Endometrial microvascular endothelial cells (primary cell): ENCODE measurements around the gene EGF. TPM values are rescaled to one million over a fixed set of nuclear protein-coding genes. Genes with fewer than 3 reads are reported as not detected.
"Not testable (repeated sequence)": the region's sequence is repeated elsewhere in the genome, so short reads cannot be mapped to it uniquely, and the experiment has no call there.

Experiments used
- in situ Hi-C: cut with HindIII; loops from 2 replicates; pipeline ENCODE4 v1.10.0; 2017; ENCODE audit warnings: low sequenced_read_pairs, low pct_unique_long_range_greater_than_20kb; ENCODE audit errors: inconsistent ontology term
- total RNA-seq: library from RNA; depleted of rRNA; stranded (reverse); fragments of >200 nt; gene quantifications from one replicate; pipeline ENCODE4 v1.2.3, GENCODE V29; 2015; ENCODE audit errors: inconsistent ontology term

The EGF gene
- total RNA-seq, 1 donor from 2014 or later: not detected

DNA sequence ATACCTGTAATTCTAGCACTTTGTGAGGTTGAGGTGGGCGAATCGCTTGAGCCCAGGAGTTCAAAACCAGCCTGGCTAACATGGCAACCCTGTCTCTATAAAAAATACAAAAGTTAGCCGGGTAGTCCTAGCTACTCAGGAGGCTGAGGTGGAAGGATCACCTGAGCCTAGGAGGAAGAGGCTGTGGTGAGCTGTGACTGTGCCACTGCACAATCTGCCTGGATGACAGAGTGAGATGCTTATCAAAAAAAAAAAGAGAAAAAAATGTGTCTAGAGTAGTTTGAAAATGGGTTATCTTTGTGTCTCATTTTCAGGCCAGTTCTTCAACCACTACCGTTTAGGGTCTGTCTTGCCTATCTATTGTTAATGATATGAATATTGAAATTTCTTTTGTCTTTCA is 98.1 kb downstream of the EGF start:
- in situ Hi-C loops: no loop called here

DNA sequence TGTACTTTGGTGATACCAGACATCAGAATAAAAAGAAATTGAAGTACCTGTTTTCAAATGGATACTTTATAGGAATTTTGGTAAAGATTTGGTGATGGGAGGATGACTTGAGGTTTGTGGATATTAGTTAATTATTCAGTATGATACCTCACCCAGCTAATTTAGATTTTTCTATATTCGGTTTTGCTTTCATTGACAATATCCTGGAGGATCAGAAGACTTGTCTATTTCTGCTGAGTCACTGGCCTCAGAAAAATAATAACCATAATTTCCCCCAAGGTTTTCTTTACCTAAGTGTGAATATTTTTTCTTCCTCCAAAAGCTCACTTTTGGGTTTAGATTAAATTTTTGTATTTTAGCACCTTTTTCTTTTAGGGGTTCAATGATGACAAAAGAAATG is 100.2 kb downstream of the EGF start:
- in situ Hi-C loops: no loop called here

DNA sequence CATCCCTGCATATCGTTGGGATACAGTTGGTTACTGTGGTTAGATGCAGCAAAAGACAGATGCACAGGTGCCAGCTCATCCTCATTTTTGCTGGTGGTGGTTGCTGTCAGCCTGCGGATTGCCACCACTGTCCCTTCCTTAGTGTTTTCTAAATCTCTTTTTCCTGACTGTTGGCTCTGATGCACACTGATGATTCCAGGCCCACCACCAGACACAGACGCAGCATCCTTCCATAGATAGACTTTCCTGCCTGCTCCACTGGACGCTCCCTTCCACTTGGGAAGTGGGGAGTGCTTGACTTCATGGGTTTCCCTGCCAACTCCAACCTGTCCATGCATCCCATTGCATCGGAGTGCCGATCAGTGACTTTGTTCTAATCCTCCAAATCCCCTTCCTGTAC is 101.5 kb downstream of the EGF start:
- in situ Hi-C loops: no loop called here

DNA sequence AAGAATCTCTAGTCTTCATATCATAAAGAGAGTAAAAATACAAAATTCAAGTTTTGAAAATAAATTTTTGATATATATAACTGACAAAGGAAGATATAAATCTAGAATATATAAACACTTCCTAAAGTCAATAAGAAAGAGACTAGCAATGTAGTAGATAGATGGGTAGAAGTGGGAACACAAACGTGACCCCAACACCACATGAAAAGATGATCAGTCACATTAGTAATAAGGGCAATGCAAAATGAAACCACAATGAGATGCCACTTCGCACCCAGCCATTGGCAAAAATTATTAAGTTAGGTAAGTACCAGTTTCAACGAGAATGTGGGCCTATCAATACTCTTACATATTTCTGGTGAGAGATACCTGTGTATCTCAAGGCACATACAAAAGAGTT is 106.5 kb downstream of the EGF start:
- in situ Hi-C loops: no loop called here

DNA sequence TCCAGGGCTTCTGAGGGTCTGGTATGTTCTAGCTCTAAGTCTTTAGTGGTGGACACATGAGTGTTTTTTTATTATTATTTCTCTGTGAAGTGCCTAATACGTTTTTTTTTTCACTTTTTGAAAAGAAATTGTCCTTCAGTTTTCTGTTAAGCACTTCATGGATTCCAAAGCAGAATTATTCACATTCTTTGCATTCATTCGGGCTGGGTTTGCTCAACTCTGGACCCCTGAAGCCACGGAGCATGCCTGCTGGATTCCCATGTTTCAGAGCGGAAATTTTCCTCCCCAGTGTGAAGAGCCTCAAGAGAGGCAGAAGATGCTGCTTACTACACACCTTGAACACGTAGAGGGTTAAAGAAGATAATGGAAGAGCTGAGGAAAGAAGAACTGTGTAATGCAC is 107.5 kb downstream of the EGF start:
- in situ Hi-C loops: no loop called here

DNA sequence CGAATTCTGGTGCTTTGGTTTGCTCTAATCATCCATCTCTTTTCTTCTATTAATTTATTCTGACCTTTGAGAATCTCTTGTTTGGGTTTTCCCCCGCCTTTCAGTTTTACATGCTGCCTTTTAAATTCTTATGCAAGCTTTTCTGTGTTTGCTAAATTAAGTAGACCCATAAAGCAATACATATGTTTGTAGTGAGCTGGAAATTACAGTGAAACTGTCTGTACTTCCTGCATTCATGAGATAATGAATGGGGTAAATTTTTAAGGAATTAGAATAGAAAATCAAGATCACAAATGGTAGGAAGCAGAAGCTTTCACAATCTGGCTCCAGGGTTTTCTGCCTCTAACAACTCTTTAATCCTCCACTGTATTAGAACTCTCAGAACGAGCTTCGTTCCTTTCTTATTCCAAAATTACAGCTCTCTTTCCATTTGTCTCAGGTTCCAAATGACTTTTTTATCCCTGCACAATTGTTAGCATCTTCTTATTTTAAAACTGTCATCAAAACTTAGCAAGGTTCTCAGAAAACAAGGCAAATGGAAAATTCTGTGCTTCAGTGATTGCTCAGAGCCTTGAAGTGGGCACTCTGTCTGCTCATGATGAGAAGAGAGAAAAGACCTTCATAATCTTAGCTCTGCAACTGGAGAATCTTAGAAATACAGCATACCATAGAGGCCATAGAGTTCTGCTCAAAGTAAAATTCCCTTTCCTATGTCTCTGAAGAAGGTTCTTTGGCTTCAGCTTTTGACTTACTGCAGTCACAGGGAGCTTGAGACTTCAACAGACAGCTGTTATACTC is 108.2 kb downstream of the EGF start:
- in situ Hi-C loops: no loop called here

DNA sequence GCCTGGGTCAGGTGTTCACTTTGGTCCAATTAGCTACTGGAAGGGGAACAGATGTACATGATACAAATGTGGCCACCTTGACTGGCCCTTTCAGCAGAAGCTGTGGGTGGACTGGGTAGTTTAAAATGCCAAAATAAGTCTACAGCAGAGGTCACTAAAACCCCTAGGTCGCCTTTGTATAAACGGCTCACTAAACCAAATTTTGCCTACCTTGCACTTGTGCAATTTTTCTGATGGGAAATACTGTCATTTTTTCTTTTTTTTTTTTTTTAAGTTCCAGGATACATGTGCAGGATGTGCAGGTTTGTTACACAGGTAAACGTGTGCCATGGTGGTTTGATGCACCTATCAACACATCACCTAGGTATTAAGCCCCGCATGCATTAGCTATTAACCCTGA is 109.8 kb downstream of the EGF start:
- in situ Hi-C loops: no loop called here

DNA sequence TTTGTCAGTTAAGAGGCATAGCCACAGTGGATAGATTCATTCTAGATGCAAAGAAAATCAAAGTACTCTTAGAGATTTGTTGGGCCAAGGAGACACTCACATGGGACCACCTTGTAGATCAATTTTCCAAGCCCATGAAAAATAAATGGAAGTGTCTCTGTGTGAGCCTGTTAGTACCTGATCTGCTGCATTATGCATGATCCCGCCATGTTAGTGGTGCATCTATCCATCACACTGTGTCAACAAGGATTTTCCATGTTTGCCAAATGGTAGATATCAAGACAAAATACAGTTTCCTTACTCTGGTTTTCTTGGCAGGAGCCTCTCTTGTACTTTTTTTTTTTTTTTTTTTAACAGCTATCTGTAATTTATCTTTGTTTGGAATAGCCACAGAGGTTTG is 112.4 kb downstream of the EGF start:
- in situ Hi-C loops: no loop called here

DNA sequence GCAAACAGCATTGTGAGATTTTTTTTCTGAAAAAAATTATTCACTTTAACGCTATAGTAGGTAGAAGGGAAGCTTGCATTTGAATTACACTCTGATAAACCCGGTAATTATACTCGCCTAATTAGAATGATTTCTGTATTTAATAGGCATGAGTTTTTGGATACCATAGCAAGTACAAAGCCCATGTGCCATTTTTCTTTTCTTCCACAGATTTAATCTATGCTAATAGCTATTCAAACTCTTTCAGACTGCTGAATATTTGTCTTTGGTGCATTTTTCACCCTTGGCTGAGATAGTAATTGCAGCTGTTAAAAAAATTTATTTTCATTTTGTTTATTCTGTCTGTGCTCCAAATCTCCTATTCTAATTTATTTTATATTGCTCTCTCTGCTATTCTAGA is 113.0 kb downstream of the EGF start:
- in situ Hi-C loops: no loop called here

DNA sequence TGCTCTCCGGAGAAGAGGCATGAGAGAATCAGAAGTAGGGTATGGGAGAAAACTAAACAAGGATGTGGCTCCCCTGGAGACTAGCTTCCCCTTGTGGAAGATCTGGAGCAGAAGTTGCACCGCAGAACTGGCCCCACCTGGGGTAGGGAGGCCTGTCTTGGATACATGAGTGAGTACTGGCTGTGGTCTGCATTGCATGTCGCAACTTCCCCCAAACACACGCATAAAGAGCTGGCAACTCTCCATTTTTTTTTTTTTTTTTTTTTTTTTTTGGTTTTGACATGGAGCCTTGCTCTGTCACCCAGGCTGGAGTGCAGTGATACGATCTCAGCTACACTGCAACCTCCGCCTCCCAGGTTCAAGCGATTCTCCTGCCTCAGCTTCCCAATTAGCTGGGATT is 119.9 kb downstream of the EGF start:
- in situ Hi-C loops: no loop called here

DNA sequence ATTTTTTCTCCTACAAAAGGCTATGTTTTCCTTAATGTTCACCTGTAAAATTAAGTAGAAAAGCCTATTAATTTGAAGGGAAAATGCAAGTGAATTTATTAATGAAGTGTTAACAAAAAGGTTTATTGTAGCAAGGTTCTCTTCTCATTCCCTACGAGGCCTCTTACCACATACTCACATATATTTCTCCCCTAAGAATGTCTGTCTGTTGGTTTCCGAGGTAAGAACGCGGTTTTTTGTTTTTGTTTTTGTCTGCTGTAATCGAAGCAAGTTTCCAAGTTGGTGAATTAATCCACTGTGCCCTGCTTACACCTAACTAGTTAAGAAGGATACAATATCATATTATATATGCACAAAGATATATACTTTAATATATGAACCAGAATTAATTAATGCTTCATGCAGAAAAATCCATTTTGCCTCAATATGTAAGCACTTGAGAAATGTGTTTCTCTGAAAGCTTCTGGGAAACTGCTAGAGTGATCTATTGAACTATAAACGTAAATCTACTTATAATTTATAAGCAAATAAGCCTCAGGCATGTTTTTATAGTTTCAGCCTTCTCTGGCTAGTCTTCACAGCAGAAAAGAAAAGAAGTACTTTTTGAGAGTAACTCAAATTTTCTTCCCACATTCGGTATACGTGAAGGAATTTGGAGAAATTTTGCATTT is 120.8 kb downstream of the EGF start:
- in situ Hi-C loops: no loop called here

DNA sequence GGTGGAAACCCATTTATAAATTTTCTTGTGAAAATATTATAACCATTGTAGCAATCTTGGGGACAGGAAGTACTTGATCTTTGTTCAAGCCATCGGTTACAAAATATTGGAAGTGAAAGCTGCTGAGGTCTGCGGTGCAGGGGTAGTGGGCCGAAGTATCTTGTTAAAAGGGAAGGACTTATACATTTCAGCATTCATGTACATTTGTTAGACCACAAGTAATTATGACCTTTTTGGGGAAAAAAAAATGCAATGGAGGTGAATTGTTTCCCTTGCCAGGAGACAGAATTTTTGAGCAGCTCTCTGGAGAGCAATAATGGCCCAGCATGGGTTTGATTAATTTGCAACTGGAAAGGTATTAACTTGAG is 121.3 kb downstream of the EGF start:
- in situ Hi-C loops: no loop called here

DNA sequence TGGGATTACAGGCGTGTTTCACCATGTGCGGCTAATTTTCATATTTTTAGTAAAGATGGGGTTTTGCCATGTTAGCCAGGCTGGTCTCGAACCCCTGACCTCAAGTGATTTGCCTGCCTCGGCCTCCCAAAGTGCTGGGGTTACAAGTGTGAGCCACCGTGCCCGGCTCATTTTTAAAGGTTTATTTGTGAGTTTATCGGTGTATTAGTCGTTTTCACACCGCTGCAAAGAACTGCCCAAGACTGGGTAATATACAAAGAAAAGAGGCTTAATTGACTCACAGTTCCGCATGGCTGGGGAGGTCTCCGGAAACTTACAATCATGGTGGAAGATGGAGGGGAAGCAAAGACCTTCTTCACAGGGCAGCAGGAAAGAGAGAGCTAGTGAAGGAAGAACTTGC is 126.5 kb downstream of the EGF start:
- in situ Hi-C loops: not testable (repeated sequence)

DNA sequence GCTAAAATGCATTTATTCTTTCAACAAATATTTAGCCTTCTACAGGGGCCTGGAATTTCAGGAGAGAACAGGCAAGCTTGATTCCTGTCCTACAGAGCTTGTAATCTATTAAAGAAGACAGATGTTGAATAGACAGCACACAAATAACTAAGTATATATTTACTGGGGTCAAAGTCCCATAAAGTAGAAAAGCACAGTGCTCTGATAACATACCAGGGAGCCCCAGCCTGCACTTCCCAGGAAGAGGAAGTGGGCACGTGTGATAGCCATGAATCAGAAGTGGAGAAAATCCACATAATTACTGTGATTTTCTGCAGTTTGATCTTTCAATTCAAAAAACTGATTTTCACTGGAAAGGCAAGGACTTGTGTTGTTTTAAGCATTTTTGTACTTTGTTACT is 129.1 kb downstream of the EGF start:
- in situ Hi-C loops: no loop called here

DNA sequence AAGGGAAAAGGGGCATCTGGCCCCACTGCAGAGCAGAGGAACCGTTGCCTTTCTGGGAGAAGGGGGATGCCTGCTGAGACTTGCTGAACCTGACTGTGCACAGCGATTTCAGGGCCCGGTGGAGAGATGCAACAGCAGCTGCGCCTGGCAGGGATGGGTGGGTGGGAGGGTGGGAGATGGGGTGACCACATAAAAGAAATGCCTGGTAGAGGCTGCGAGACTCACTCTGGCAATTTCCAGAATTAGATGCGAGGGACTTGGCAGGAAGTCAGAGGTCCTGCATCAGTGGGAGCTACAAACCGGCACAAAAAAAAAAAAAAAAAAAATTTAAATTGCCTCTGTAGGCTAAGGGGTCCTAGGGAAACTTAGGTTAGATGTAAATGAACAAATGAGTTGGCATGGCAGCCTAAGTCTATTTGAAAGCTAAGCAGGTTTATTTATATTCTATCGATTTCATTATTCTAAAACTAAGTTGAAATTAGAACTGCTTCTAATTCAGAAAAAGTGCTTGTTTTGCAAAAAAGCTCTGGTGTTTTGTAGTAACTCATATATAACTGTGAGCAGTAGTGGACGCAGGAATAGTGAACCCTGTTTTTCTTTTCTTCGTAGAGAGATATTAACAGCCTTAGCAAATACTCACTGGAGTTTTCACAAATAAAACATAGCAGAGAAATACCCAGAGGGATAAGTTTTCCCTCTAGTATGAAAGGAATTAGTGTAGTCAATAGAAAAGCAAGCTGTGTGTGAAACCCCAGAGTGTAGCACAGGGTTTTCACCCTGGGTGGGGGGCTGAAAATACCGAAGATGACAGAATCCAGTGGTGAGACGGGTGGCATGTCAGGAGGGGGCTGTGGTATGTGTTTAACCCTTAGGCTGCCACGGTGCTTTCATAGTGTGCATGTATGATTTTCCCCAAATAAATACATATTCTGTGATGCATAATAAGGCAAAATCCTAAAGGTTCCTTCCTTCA is 130.1 kb downstream of the EGF start:
- in situ Hi-C loops: no loop called here

DNA sequence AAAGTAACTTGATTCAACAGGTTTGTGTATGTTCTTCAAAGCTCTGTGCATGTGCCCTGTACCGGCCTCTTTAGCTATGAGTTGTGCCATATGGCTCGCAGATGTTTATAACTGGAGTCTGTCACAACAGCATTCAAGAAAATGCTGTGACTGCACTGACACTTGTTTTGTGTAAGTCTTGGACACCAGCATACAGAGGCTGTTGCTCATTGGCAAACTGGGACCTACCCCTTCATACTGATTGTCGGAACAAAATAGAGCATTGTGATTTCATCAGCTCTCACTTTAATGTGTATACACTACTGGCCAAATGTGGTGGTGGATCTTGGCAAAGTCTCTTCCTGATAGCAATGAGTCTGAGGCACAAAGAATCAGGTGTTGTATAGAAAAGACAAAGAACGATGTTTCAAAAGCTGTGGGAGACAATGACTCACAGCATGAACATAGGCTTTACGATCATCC is 133.9 kb downstream of the EGF start:
- in situ Hi-C loops: no loop called here

DNA sequence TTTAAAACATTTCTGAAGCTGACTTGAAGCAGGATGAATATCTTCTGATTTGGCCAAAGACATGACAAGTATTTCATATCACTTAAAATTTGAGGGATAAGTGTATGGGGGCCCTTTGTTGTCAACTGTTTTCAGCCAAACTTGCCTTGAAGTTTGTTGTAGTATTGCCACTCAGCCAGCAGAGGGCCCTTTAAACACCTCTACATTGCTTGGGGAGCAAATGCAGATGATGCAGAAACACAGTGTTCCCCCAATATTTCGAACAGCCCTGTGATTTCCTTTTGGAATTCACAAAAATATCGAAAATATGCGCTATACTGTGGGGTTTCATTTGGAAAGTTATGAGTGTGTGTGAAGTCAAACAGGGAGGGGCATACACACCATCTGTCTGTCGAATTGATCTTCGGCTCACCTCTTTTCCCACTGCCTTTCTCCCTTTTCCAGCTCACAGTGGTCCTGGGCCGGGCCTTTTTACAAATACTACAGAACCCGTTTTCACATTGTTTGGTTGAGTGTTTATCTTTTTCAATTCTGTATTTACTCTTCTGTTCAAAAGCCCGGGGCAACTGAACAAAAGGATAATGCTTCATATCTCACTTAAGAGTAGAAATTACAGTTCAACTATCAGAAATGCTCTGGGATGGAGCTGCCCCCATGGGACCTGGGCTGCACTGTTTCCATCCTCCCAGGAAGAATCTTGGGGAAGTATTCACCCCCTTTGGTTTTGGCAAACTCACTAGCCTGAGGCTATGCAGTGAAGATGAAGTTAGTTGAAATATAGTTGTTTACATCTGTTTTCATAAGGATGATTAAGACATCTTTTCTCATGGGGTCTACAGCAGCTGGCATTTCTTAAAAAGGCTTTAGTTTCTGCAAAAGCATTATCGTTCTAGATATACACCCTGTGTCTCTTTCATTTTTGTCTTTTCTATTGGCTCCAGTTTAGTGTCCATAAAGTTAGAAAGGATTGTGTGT is 137.6 kb downstream of the EGF start:
- in situ Hi-C loops: no loop called here

DNA sequence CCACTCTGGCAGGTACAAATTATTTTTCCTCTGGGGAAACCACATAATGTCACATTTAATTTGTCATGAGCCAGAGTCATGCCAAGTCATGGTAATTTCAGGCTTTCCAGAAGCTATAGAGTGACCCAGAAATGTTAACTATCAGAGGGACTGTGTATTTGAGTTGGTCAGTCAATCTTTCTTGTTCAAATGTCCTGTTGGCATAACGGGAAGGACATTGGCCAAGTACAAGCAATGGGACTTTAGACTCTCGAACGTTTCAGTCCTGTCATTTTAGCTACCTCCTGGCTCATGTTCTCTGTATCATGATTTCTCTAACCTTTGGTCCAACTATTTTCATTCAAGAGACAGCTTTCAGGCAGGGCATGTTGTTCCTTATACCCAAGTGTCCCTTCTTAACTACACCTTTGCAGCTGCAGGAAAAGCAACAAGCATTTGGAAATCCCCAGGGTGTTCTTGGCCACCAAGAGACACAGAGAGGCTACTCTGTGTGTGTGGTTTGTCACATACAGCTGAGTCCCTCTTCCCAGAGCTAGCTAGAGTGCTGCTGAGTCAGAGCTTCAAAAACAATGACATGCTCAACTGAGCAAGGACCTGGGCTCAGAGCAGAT is 142.6 kb downstream of the EGF start:
- in situ Hi-C loops: no loop called here
